ENCODE results near the gene HAS3.
"Not testable (repeated sequence)": the region's sequence is repeated elsewhere in the genome, so short reads cannot be mapped to it uniquely, and the experiment has no call there.

DNA sequence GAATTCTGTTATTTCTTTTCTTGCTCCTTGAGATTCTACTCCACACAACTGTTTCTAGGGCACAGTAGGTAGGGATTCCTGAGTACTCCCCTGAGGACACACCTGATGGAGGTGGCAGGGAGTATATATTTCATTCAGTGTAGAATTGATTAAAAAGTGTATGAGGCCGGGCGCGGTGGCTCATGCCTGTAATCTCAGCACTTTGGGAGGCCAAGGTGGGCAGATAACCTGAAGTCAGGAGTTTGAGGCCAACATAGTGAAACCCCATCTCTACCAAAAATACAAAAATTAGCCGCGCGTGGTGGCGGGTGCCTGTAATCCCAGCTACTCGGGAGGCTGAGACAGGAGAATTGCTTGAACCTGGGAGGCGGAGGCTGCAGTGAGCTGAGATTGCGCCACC lies 21.3 kb downstream of the HAS3 start:
- TF ChIP-seq, protein P1, sequence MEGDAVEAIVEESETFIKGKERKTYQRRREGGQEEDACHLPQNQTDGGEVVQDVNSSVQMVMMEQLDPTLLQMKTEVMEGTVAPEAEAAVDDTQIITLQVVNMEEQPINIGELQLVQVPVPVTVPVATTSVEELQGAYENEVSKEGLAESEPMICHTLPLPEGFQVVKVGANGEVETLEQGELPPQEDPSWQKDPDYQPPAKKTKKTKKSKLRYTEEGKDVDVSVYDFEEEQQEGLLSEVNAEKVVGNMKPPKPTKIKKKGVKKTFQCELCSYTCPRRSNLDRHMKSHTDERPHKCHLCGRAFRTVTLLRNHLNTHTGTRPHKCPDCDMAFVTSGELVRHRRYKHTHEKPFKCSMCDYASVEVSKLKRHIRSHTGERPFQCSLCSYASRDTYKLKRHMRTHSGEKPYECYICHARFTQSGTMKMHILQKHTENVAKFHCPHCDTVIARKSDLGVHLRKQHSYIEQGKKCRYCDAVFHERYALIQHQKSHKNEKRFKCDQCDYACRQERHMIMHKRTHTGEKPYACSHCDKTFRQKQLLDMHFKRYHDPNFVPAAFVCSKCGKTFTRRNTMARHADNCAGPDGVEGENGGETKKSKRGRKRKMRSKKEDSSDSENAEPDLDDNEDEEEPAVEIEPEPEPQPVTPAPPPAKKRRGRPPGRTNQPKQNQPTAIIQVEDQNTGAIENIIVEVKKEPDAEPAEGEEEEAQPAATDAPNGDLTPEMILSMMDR (IDR thresholded peaks at IDR 0.05), result not testable (repeated sequence)
- not testable (repeated sequence) for TF ChIP-seq POLR2AphosphoS5 (IDR thresholded peaks at IDR 0.05; ENCODE audit: low read depth, low read length); TCF7L2 (IDR thresholded peaks at IDR 0.05; ENCODE audit: low read depth, low read length); SIN3A (IDR thresholded peaks at IDR 0.05; ENCODE audit: borderline replicate concordance, insufficient read depth, low read depth, low read length)
- TF ChIP-seq, protein P2, sequence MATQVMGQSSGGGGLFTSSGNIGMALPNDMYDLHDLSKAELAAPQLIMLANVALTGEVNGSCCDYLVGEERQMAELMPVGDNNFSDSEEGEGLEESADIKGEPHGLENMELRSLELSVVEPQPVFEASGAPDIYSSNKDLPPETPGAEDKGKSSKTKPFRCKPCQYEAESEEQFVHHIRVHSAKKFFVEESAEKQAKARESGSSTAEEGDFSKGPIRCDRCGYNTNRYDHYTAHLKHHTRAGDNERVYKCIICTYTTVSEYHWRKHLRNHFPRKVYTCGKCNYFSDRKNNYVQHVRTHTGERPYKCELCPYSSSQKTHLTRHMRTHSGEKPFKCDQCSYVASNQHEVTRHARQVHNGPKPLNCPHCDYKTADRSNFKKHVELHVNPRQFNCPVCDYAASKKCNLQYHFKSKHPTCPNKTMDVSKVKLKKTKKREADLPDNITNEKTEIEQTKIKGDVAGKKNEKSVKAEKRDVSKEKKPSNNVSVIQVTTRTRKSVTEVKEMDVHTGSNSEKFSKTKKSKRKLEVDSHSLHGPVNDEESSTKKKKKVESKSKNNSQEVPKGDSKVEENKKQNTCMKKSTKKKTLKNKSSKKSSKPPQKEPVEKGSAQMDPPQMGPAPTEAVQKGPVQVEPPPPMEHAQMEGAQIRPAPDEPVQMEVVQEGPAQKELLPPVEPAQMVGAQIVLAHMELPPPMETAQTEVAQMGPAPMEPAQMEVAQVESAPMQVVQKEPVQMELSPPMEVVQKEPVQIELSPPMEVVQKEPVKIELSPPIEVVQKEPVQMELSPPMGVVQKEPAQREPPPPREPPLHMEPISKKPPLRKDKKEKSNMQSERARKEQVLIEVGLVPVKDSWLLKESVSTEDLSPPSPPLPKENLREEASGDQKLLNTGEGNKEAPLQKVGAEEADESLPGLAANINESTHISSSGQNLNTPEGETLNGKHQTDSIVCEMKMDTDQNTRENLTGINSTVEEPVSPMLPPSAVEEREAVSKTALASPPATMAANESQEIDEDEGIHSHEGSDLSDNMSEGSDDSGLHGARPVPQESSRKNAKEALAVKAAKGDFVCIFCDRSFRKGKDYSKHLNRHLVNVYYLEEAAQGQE (IDR thresholded peaks at IDR 0.05; ENCODE audit: insufficient read depth in 1 of 2, low read depth in 2 of 2, low read length in 1 of 2), result not testable (repeated sequence)
